Right ventricle myocardium inferior (tissue), 1 donor: ENCODE results near the gene SMG7. TPM values are rescaled to one million over a fixed set of nuclear protein-coding genes. Genes with fewer than 3 reads are reported as not detected.

ENCODE experiments used
- ATAC-seq: fragments of 200-7000 bp; cut with Tn5 transposase; one replicate; pipeline ENCODE4 v1.9.1; 2020; ENCODE audit warnings: mild to moderate bottlenecking, moderate library complexity
- DNase-seq: peaks from one replicate; pipeline ENCODE4 v3.0.0; 2021; ENCODE audit errors: missing footprints
- intact Hi-C: fragments of 100-400 bp; cut with DNase I; formaldehyde crosslinking; loops from one replicate; pipeline ENCODE4 v1.11.0; 2022
- total RNA-seq: library from RNA; stranded (reverse); fragmentation: NEBNext Ultra II Directional; extraction: Animal tissue kit (Norgen Biotek cat#: 25700); gene quantifications from one replicate; pipeline ENCODE4 v1.2.1, GENCODE V29; 2021
- donor health status: DM: no; HTN: yes; CAD: no; lungs with severe emphysema.

The SMG7 gene
- total RNA-seq, 1 donor from 2014 or later = 45.5 TPM

DNA sequence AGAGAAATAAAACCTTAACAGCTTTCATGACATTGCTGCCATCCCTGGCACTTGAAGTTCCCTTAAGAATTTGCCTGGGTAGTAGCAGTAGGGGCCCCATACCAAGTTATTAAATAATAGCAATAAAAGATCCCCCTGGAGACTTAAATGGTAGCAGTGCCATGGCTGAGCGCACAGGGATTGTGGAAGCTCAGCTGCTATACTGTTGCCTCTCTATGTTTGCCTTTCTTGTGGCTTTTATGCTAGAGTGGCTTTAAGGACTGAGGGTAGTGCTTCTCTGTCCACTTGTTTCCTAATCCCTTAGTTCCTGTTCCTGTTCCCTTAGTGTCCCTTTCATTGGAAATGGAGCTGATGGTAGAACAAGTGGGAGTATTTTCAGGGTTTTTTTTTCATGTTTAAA is 75.8 kb downstream of the SMG7 start:
- ATAC-seq = no peak
- no peak for DNase-seq
- intact Hi-C loops = loop anchor here (10.0 kb wide), 1 partner anchor 263 kb away; no protein-coding TSS in a partner anchor

DNA sequence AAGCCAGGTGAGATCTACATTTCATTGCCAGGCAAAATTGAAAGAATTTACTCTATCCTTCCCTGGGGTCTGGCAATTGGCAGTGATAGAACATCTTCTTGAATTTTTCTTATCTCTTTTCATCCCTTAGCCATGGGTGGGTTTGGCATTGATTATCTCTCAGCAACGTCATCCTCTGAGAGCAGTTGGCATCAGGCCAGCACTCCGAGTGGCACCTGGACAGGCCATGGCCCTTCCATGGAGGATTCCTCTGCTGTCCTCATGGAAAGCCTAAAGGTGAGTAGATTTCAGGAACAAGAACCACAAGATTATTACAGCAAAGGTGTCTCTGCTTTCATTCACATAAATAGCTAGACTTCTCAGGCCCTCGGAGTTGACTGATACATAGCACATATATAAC is 78.6 kb downstream of the SMG7 start:
- ATAC-seq = no peak
- intact Hi-C loops = no loop called here
- DNase-seq = no peak

DNA sequence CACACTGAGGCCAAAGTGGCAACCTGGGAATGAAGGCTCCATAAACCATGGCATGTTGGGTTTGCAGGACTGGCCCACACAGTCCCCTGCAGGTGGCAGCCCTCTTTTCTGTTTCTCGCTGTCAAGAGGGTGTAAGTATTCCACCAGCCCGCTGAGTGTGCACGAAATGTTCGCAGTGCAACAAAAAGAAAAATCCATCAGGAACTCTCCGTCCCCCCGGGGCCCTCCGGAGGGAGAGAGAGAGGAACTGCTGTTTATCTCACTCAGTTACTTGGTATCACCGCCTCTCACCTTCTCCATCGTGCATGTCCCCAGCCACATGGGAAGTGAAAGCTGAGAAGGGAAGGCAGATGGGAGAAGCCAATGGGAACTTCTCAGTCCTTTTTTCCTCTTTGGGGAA is 79.6 kb downstream of the SMG7 start:
- intact Hi-C loops = no loop called here
- ATAC-seq (no peak), DNase-seq (no peak)

DNA sequence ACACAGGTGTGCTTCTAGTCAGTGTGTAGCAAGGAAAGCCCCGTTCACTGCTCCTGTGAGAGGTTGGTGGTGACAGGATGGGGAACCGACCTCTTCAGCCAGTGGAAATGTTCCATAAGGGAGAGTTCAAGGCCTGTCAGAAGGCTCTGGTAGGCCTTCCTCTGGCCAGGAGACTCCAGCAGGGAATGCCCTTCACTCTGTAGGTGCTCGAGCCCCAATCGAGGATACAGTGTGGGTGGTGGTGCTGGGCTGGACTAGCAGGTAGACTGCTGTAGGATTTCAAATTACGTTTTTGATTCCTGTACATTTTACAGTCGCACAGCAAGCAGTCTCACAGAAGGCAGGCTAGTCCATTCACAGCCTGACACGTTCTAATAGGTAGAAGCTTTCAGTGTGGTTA is 80.1 kb downstream of the SMG7 start:
- no peak for ATAC-seq
- intact Hi-C loops = no loop called here

DNA sequence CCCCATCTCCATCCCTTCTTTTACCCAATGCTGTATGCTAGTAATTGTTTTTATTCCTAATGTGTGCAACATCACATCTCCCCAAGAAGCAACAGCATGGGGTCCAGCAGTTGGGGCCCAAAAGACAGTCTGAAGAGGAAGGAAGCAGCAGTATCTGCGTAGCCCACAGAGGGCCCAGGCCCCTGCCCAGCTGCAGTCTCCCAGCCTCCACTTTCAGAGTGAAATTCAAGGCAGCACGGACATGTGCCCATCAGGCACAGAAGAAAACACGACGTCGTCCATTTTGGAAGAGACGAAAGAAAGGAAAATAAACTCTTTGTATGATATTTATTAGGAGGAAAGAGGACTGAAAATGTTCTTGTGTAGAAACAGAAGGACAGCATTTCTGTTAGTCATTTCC is 80.6 kb downstream of the SMG7 start:
- intact Hi-C loops = no loop called here
- DNase-seq (no peak), ATAC-seq (no peak)

More for the DNA sequence above, 80.1 kb downstream of the SMG7 start:
- no peak for DNase-seq

DNA sequence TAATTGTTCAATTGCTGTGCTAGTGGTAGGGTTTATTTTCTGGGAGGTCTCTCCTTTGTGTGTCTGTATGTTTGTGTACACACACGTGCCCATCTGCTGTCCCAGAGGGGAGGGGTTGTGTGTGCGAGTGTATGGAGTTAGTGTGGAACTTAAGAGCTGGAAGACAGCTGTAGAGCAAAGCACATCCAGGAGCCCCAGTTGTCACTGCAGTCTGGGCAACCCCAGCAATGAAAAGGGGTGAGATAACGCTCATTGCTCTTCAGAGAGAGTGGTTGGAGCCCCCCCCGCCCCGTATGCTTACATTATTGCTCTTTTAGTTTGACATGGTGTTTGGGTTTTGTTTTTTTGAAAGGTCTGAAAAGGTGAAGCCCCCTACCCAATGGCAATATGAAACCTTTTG is 81.0 kb downstream of the SMG7 start:
- DNase-seq (no peak), ATAC-seq (no peak)
- intact Hi-C loops = no loop called here

DNA sequence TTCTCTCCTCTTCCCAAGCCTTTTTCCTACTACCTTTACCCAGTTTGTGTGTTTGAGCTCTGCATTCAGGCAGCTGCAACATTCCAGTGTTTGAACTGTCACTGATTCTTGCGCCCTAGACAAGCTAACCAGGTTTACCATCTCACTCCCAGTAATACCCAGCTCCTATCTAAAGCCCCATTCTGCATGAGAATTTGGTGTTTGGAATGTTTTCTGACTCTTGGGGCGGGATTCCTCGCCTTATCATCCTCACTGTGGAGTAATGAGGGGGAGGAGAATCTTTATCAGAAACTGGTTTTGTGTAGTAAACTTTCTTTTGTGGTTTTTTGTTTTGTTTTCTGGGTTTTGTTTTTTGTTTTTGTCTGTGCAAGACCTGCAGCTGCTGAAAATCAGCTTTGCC is 81.5 kb downstream of the SMG7 start:
- intact Hi-C loops = loop anchor here (2.0 kb wide), 1 partner anchor 73 kb away; no protein-coding TSS in a partner anchor
- ATAC-seq (no peak), DNase-seq (no peak)

DNA sequence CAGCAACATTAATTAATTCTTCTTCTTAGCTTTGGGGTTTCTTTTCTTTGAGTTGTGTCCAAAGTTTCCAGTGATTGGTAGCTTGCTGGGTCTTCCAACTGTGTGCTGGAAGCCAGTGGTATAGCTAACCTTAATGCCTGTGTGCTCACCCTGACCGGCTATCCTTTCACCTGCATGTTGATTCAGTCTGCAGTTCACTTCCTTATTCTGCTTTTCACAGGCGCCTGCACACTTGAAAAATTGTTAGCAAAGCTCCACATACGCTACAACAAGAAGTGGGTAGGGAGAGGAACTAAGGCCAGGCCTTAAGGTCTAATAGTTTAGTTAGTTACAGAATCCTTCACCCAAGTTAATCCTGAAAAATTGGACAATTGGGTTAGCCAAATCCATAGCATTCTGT is 82.3 kb downstream of the SMG7 start:
- DNase-seq (no peak), ATAC-seq (no peak)
- intact Hi-C loops = loop anchor here (2.0 kb wide), 1 partner anchor 72 kb away; no protein-coding TSS in a partner anchor

DNA sequence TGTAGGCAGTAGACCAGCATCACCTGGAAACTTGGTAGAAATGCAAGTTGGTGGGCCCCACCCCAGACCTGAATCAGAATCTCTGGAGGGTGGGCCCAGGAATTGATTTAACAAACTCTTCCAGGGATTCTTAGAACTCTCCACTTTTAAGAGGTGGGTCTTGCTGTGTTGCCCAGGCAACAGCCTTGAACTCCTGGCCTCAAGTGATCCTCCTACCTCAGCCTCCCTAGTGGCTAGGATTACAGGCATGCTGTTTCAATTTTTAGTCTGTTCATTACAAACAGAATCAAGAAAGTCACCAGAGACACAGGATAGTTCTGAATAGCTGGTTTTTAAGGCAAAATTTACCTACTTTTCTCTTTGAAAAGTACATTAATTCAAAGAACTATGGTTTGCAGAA is 86.8 kb downstream of the SMG7 start:
- no peak for DNase-seq
- ATAC-seq = no peak
- intact Hi-C loops = no loop called here

DNA sequence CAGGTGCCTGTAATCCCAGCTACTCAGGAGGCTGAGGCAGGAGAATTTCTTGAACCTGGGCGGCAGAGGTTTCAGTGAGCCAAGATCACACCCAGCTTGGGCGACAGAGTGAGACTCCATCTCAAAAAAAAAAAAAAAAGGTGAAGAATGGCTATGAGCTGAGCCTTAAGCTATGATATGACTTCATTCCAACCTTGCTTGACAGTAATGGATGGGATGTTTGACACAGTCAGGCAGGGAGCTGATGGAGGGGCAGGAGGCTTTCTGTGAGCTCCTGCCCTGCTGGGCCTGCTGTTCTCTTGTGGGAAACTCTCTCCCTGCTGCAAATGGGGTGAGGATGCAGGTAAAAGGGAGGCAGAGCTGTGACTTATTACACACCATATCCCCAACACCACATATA is 90.4 kb downstream of the SMG7 start:
- ATAC-seq = no peak
- DNase-seq = no peak
- intact Hi-C loops = no loop called here

DNA sequence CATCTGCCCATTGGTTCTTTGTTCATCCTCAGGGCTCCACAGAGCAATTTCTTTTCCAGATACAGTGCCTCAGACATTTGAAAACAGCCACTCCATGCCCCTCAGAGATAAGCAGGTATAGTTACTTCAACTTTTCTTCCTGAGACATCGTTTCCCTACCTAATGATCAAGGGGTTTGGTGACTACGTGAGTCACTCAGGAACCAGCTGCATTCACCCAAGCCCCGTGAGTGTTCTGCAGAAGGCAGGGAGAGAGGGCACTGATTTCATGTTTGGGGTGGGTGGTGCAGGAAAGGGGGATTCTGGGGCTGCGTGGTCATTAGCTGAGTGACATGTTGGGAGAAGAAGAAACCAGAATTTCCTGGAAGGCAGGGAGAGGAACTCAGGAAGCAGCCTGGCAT is 93.0 kb downstream of the SMG7 start:
- intact Hi-C loops = no loop called here
- ATAC-seq = no peak
- no peak for DNase-seq

DNA sequence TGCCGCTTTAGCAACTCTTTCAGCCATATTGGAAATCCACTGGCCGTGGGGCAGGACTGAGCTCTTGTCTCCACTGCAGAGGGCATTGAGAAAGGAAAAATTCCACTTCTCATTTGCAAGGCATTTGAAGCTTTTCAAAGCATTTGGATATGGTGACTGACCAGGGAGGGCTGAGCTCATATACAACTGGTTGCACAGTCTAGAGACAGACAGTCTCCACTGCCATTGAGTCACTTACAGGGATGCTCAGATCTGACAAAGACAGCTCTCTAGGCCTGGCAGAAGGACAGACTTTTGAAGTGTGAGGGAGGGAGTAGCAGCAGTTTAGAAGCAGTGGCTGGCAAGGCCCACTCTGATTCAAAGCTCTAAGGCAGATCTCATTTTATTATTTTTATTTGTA is 93.7 kb downstream of the SMG7 start:
- no peak for ATAC-seq
- intact Hi-C loops = no loop called here
- no peak for DNase-seq

DNA sequence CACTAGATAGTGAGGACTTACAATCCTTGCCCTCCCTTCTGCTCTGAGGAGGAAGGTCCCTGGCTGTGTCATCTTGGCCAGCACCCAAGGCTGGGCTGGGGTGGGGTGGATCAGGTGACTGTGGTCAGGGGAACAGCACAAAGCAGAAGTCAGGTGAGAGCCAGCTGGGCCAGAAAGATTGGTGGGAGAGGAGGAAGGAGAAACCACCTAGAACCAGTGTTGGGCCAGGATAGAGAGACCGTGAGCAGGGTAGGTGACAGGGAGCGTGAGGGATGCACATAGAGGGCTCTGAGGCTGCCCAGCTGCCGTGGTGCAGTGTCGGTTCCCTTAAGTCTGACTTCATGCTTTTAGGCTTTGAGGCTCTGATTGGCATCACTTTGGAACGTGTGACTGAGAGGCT is 95.3 kb downstream of the SMG7 start:
- ATAC-seq (peak; percentile 55), DNase-seq (peak; percentile 90)
- intact Hi-C loops = no loop called here

DNA sequence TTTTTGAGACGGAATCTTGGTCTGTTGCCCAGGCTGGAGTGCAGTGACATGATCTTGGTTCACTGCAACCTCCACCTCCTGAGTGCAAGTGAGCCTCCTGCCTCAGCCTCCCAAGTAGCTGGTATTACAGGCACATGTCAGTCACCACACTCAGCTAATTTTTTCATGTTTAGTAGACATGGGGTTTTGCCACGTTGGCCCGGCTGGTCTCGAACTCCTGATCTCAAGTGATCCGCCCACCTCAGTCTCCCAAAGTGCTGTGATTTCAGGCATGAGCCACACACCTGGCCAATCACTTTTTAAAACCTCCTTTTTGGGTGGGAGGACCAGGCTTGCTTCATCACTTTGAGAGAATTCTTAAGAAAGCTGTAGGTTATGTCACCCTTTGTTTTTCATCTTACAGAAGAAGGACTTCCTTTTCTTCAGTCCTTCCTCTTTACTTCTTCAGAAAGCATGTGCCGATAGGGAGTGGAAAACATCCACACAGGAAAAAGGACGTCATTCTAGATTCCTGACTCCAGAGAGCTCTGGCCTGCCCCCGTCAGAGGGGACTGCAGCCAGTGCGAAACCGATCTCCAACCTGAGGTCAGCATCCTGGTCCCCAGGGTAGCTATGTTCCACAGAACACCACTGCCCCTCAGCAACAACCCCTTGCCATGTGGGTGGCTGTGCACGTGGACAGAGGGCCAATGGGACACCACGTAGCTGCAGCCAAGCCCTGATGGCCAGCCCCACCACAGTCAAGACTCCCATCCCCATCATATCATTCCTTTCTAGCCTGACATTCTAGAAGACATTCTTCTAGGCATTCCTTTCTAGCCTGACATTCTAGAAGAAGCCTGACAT is 96.1 kb downstream of the SMG7 start:
- peak; percentile 38 for ATAC-seq
- DNase-seq = peak; percentile 75

DNA sequence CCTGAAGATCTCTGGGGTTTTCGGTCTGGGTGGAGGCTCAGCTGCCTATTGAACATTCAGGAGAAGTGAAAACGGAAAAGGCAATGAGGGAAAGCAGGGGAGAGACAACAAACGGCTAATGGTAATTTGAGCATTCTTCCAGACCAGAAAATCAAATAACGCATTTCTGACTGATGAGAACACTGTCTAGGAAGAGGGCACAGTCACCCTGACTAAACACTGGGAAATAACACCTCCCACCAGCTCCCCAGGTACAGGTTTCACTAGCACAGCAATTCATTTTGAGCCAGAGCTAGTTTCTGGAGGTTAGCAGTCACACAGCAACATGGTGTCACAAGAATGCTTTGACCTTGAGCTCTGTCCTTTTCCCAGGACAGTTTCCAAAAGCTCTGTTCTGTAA is 96.8 kb downstream of the SMG7 start:
- no peak for DNase-seq
- ATAC-seq = no peak
- intact Hi-C loops = no loop called here

More for the DNA sequence above, 96.1 kb downstream of the SMG7 start:
- intact Hi-C loops = no loop called here

DNA sequence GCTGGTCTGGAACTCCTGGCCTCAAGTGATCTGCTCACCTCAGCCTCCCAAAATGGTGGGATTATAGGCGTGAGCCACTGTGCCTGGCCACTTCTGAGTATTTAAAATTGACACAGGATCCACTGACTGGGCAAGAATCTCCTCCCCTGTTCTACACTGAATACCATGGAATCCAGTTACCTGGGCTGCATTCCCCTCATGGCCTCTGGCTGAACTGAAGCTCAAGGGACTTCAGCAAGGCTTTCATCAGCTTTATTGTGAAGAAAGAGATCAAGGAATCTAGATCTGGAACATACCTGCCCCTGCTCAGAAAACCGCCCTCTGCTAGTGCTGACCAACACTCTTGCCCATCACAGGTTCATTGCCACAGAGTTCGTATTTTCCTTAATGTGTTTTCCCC is 97.5 kb downstream of the SMG7 start:
- intact Hi-C loops = no loop called here
- ATAC-seq (no peak), DNase-seq (no peak)

DNA sequence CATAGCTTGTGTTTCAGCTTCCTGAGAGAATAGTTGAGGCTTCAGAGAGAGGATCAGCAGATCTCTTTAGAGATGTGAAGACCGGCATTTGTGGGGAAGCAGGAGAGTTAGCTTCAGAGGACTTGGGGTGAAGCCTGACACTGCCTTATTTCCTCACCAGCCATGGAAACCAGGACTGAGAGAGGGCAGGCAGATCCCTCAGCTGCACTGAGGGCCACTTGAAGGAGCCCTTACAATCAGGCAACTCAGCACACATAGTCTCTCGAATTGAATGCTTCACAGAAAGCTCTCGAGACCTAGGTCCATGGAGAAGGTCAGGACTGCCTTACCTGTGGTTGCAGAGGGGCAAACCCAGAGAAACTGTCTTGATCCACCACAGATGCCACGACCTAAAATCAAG is 98.2 kb downstream of the SMG7 start:
- intact Hi-C loops = no loop called here
- ATAC-seq (no peak), DNase-seq (no peak)

DNA sequence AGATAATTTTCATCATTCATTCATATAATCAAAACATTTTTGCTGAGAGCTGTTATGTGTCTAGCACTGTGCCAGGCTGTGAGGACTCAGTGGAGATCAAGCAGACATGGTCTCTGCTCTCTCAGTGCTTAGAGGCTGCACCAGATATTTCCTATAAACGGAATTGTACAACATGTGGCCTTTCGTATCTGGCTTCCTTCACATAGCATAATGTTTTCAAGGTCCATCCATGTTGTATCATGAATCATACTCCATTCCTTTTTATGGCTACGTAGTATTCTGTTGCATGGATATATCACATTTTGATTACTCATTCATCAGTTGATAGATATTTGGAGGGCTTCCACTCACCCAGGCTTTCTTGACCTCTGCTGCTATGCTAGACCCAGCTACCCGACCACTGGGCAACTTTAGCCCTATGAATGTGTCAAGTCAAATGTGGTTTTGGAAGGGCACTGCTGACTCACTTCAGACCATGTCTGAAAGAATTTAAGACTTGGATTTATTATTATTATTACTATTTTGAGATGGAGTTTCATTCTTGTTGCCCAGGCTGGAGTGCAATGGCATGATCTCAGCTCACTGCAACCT is 99.5 kb downstream of the SMG7 start:
- intact Hi-C loops = no loop called here
- no peak for ATAC-seq
- DNase-seq = no peak

DNA sequence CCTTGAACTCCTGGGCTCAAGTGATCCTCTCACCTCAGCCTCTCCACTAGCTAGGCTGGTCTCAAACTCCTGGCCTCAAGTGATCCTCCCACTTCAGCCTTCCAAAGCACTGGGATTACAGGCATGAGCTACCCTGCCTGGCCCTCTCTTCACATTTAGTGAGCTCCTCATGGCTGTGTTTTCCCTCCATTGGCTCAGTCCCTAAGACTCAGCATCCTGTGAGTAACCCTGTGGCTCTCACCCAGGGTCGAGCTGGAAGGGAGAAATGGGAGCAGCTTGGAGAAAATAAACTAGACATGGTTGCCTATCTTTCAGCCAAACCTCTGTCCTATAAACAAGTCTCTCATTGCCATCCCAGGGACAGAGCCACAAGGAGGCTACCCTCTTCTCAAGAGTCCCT is 100.4 kb downstream of the SMG7 start:
- ATAC-seq = no peak
- intact Hi-C loops = no loop called here

DNA sequence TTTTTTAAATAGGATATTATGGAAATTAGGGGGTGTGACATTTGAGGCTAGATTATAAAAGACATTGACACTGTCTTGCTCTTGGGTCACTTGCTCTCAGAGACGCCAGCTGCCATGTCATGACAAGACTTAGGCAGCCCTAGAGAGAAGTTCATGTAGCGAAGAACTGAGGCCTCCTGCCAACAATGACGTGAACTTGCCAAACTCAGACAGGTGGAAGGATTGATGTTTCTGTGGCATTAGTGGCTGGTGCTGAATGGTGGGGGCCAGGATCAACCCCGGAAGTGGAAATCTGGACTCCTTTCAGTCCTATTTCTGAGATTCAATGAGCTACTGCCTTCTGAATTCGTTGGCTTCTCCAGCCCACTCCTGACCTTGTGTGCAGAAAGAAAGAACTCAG is 103.3 kb downstream of the SMG7 start:
- no peak for ATAC-seq
- intact Hi-C loops = no loop called here

More for the DNA sequence above, 100.4 kb downstream of the SMG7 start:
- no peak for DNase-seq

More for the DNA sequence above, 103.3 kb downstream of the SMG7 start:
- no peak for DNase-seq
